SK-N-MC (cell line): ENCODE data around the gene CLDN10.

Experiments used
- EZH2 ChIP-seq: fragments of 200-600 bp; sonication (generic); IDR thresholded peaks from one replicate; pipeline ENCODE4 v1.6.1; 2017; ENCODE audit warnings: antibody characterized with exemption
- POLR2AphosphoS5 ChIP-seq: IDR thresholded peaks from 2 replicates; pipeline ENCODE4 v1.6.1; 2012; ENCODE audit warnings: mild to moderate bottlenecking, low read depth, low read length, borderline replicate concordance

- TF ChIP-seq EZH2, result no peak
- no peak for TF ChIP-seq POLR2AphosphoS5
Observed at GRCh38 chr13:95527955-95528354, 24.6 kb upstream of the CLDN10 start.
